IPS-18c (cell line): ENCODE measurements around the gene PAK2.

Experiments used
- H3K4me3 ChIP-seq: 2 replicates; pipeline ENCODE4 v1.7.0; 2013; ENCODE audit warnings: low read depth, mild to moderate bottlenecking, low read length, moderate library complexity; ENCODE audit not compliant: insufficient read depth
- H3K9me3 ChIP-seq: one replicate; pipeline ENCODE4 v1.6.1; 2013; ENCODE audit warnings: mild to moderate bottlenecking, low read length, moderate library complexity; ENCODE audit not compliant: control insufficient read depth, insufficient read depth

Gene PAK2

GRCh38 chr3:196771067-196771466 lies 31.4 kb downstream of the PAK2 start:
- no peak overlapping the region for H3K4me3 ChIP-seq
- peaks cover 2% of the 10 kb centered on the region for H3K9me3 ChIP-seq

GRCh38 chr3:196772102-196772501 lies 32.4 kb downstream of the PAK2 start:
- H3K4me3 ChIP-seq, result no peak overlapping the region
- H3K9me3 ChIP-seq, result peaks cover 2% of the 10 kb centered on the region

DNA sequence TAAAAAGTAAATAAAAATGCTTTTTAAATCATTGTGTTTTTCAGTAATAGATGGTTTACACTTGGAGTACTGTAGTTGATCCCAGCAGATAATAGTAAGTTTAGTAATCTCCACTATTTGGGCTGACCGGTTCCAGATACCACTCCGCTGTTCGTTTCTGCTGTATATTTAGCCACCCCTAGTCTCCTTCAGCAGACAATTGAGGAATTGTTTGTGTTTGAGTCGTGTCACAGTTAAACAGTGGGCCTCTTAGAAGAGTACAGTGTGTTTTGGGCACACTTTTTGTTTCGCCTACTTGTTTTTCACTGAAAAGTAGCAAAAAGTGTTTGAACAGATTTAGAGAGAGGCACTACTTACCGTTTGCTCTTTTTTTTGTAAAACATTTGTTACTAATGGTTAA lies 33.2 kb downstream of the PAK2 start:
- Histone ChIP-seq H3K4me3 (no peak overlapping the region), H3K9me3 (peaks cover 2% of the 10 kb centered on the region)

- no peak overlapping the region for H3K4me3 ChIP-seq
- no peaks in the 10 kb centered on the region for H3K9me3 ChIP-seq
Measured at GRCh38 chr3:196774191-196774820, 34.6 kb downstream of the PAK2 start.

GRCh38 chr3:196774848-196775422 lies 35.3 kb downstream of the PAK2 start:
- Histone ChIP-seq H3K9me3 (no peaks in the 10 kb centered on the region), H3K4me3 (no peak overlapping the region)

GRCh38 chr3:196775938-196776337 lies 36.3 kb downstream of the PAK2 start:
- Histone ChIP-seq H3K9me3 (no peaks in the 10 kb centered on the region), H3K4me3 (no peak overlapping the region)

GRCh38 chr3:196777836-196778235 lies 38.2 kb downstream of the PAK2 start:
- no peaks in the 10 kb centered on the region for H3K9me3 ChIP-seq
- no peak overlapping the region for H3K4me3 ChIP-seq

GRCh38 chr3:196778755-196779154 lies 39.1 kb downstream of the PAK2 start:
- H3K9me3 ChIP-seq, result no peaks in the 10 kb centered on the region

GRCh38 chr3:196782511-196782910 lies 42.9 kb downstream of the PAK2 start:
- Histone ChIP-seq H3K4me3 (no peak overlapping the region), H3K9me3 (no peaks in the 10 kb centered on the region)

More at GRCh38 chr3:196778755-196779154, 39.1 kb downstream of the PAK2 start:
- H3K4me3 ChIP-seq, result no peak overlapping the region

DNA sequence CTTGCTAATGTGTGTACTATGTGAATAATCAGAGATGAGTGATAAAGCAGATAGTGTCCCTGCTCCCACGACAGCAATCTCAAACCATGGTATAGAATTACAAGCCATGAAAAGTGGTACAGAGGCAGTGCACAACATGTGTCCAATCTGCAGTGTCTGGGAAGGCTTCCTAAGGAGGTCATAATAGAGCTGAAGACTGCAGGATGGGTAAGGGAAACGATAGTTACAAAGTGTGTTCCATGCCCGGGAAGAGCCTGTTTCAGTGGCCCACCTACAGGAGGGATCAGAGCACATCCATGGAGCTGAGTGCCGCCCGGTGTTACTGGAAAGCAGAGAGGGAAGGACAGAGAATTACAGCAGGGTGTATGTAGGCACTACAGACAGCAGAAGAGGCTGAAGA lies 48.9 kb downstream of the PAK2 start:
- Histone ChIP-seq H3K9me3 (peaks cover 3% of the 10 kb centered on the region), H3K4me3 (no peak overlapping the region)

GRCh38 chr3:196789885-196790359 lies 50.3 kb downstream of the PAK2 start:
- H3K9me3 ChIP-seq, result peaks cover 8% of the 10 kb centered on the region
- H3K4me3 ChIP-seq, result no peak overlapping the region

DNA sequence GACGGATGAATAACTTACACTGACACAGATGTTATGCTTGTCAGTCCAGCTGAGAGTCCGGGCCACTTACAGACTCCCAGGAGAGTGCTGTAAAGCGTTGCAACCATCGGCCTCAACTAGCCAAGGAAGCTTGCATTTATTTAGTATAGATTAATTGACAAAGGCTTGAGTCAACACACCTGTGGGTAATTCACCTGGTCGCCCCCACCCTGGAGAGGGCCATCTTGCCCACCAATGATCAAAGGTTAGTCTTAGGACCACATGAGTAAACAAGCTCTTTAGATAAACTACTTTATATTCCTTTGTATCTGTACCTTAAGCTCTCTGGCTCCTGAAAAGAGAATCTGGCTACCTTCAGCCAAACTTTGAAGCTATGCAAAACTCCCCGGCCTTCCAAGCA lies 51.0 kb downstream of the PAK2 start:
- peaks cover 8% of the 10 kb centered on the region for H3K9me3 ChIP-seq

DNA sequence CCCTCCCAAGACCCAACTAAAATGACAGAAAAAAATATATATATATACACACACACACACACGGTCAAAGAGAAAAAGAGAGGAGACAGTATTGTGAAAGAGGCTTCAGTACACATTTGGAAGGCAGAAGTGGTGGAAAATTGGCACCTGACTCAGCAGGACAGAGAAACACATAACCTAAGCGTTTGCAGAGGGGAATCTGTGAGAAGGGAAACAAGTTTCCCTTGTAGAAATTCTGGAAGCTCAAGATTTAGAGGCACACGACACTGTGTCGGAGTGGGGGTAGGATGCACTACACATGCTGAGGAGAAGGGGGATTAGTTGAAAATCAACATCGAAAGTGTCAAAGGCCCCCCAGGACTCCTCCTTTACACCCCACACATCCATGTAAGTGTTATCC lies 53.1 kb downstream of the PAK2 start:
- H3K9me3 ChIP-seq, result peaks cover 8% of the 10 kb centered on the region
- H3K4me3 ChIP-seq, result no peak overlapping the region

More for the DNA sequence above, 51.0 kb downstream of the PAK2 start:
- no peak overlapping the region for H3K4me3 ChIP-seq

GRCh38 chr3:196793246-196793645 lies 53.6 kb downstream of the PAK2 start:
- Histone ChIP-seq H3K4me3 (no peak overlapping the region), H3K9me3 (peaks cover 8% of the 10 kb centered on the region)

- Histone ChIP-seq H3K4me3 (no peak overlapping the region), H3K9me3 (peaks cover 8% of the 10 kb centered on the region)
Measured at GRCh38 chr3:196794467-196794866, 54.8 kb downstream of the PAK2 start.

DNA sequence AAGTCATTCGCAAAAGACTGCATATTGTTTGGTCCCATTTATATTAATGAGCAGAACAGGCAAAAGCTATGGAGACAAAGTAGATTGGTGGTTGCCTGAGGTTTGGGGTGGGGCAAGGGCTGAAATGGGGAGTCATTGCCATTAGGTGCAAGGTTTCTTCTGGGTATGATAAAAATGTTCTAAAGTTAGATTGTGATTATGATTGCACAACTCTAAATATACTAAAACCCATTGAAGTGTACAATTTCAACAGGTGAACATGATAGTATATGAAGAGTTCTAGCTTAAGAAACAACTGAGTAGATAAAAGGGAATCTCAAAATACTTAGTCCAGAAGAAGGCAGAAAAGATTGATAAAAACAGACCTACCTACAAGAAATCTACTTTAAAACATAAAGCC lies 56.7 kb downstream of the PAK2 start:
- peaks cover 5% of the 10 kb centered on the region for H3K9me3 ChIP-seq
- H3K4me3 ChIP-seq, result no peak overlapping the region

DNA sequence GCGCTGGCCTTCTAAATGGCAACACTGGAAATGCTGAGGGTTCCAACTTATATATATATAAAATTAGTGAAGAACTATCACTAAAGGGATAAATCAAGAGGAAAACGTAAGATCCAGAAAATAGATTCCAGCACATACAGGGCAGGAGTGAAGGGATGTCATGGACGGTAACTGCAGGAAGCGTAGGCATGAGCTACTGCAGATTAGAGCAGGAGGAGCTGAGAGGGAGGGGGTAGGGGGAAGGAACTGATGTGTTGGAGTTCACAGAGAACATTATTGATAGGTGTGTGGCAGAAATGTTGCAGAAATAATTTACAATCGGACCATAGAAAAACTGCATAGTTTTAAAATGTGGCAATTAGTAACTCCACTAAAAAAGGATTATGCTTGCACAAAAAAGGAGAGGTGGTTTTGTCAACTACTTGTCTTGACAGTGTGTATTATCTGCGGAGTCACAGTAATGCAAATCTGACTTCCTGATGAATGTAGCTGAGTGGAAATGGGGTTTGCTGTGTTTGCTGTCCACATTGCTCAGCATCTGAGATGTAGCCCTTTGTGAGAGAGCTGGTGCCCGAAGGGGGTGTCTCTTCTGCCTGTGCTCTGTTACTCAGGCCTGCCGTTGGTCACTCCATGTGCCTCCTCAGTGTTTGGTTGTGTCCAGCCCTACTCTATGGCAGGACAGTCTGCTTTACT lies 61.2 kb downstream of the PAK2 start:
- Histone ChIP-seq H3K9me3 (no peaks in the 10 kb centered on the region), H3K4me3 (no peak overlapping the region)

- H3K4me3 ChIP-seq, result no peak overlapping the region
- H3K9me3 ChIP-seq, result no peaks in the 10 kb centered on the region
Measured at GRCh38 chr3:196803891-196804468, 64.3 kb downstream of the PAK2 start.
